Right lobe of liver (tissue), 4 donors: ENCODE results near the gene SCYGR4.

Experiments used
- CTCF ChIP-seq, 4 donors: fragments of 200-600 bp in 3 of 4; fragments of 450-650 bp in 1 of 4; IDR thresholded peaks; one replicate each; pipeline versions ENCODE4 v1.5.1 to v1.8.0; 2016 to 2022; ENCODE audit warnings: antibody characterized with exemption in 4 of 4, mild to moderate bottlenecking in 2 of 4
- POLR2A ChIP-seq: fragments of 450-650 bp; IDR thresholded peaks from one replicate; pipeline ENCODE4 v1.6.1; 2017; ENCODE audit warnings: antibody characterized with exemption, mild to moderate bottlenecking
- donor health status: DM: no; HTN: no; CAD: no.
- donor health status: DM: no; HTN: no; CAD: no.
- donor health status: DM: no; HTN: yes; CAD: no.

DNA sequence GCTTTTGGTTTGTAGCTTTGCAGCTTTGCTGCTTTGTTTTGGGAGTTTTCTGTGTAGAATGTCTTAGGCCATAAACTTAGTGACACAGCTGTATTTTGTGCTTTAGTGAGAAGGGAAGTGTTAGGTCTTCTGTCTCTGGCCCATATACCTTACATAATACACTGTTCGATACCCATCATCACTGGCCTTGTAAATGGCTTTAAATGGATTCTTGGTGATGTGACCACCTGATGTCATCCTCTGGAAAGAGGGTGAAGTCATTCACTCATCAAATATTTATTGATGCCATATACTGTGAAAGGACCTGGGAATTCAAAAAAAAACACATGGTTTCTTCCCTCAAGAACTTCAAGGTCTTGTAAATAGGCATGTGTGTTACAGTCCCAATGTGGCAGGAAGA is 37.5 kb upstream of the SCYGR4 start:
- TF ChIP-seq CTCF (IDR thresholded peaks at IDR 0.05) (no peak), POLR2A (no peak)
